ENCODE results near the gene REEP6.

Gene REEP6

DNA sequence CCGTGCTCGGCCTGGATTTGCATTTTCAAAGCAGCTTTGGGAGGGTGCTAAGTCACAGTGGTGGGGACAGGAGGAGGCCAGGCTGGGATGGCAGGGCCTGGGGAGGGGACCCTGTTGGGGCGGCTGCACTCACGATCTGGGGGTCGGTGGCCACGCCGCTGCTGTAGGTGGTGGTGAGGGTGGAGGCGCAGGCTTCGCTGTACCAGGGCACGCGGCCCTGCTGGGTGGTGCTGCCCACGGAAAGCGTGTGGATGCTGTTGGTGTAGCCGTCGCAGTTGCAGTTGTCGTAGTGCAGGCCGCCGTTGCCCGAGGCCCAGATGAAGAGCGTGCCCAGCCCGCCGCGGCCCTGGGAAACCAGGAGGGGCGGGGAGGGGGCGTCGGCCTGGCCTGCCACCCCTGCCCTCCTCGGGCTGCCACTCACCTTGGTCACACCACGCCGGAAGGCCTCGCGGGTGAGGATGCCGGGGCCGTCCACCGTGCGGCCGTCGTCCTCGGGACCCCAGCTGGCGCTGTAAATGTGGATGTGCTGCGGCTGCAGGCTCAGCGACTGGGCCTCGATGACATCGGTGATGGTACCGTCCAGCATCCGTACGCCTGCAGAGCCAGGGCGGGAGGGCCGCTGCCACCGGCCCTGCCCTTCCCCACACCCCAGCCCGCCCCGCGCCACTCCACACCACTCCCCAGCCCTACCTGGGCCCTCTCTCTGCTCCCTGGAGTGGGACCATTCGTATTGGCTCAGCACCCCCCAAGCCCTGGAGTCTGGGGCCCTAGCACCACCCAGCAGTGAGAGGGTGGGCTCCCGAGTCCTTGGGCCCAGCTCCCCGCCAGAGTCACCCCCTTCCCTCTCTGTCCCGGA lies 4.0 kb upstream of the REEP6 start:
- TF ChIP-seq POLR2A (IDR thresholded peaks at IDR 0.05; ENCODE audit: low read depth, low read length) = no peak
- FAIRE-seq (no peak), DNase-seq (ENCODE audit: insufficient read length, low spot score) (no peak)

DNA sequence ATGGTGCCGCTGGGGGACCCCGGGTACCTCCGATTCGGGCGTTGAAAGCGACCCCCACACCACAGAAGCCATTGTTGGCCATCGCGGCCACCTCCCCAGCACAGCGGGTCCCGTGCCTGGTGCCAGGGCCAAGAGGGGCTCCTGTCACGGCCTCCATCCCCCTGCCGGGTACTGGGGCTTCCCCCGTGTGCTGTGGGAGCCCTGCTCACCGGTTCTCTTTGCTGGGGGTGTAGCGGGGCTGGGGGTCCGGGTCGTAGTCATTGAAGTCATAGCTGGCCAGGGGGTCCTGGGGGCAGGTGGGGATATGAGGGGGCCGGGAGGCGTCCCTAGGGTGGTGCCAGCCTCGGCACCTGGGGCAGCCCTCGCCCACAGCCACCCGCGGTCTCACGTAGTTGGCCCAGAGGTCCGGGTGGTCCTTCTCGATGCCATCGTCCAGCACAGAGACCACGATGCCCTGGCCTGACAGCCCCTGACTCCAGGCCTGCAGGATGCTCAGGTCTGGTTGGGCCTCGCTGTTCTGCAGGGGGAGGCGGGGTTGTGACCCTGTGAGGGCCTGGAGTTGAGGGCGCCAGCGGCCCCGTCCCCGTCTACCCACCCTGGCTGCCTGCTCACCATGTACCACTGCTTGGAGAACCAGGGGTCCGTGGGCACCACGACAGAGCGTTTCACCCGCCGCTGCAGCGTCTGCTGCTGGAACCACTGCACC lies 3.3 kb upstream of the REEP6 start:
- no peak for TF ChIP-seq POLR2A (IDR thresholded peaks at IDR 0.05; ENCODE audit: low read depth, low read length)
- FAIRE-seq (no peak), DNase-seq (ENCODE audit: insufficient read length, low spot score) (no peak)

DNA sequence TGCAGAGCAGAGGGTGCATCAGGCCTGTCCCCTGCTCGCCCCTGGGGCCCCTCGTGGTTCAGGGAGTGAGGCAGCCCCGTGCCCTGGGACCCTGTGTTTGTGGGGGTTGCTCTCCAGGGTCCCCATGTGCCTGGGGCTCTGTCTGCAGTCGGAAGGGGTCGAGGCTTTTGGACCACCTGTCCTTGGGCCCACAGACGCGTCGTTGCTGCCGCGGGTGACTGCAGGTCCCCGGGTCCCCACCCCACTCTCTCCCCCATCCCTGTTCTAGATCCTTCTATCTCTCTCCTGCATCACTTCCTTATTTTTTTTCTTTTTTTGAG lies 2.7 kb upstream of the REEP6 start:
- DNase-seq (ENCODE audit: insufficient read length, low spot score) = no peak
- no peak for FAIRE-seq
- no peak for TF ChIP-seq POLR2A (IDR thresholded peaks at IDR 0.05; ENCODE audit: low read depth, low read length)

DNA sequence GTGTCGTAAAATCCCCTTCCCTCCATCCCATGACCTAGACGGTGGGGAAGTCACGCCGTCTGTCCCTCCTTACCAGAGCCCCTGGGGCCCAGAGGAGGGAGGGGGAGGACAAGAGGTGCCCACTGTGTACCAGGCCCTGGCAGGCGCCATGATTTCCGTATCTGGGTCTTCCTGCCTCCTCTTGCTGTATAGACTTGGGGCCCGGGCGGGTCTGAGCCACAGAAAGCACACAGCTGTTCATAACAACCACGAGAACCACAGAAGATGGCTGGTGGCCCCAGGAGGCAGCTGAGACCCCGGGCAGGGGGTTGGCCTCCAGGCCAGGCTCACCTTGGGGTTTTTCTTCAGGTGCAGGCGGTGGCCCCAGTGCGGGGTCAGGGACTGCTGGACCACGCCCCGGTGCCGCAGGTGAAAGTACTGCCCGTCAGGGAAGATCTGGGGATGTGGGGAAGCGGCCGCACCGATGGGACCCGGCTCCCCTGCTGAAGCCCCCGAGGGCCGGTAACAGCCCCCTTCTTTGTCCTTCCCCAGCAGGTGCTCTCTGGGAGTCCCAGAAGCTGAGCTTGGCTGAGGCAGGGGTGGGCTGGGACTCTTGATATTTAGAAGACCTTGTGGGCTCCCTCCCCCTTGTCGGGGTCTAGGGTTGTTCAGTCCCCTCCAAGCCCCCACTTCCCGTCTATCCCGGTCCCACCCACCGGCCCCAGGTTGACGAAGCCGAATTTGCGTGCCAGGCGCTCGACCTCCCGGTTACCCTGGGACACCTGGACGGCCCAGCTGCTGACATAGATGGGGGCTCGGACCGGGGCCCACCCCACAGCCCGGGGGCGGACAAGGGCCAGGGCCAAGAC lies 1.3 kb upstream of the REEP6 start:
- no peak for DNase-seq (ENCODE audit: insufficient read length, low spot score)
- TF ChIP-seq POLR2A (IDR thresholded peaks at IDR 0.05; ENCODE audit: low read depth, low read length) = no peak
- no peak for FAIRE-seq

DNA sequence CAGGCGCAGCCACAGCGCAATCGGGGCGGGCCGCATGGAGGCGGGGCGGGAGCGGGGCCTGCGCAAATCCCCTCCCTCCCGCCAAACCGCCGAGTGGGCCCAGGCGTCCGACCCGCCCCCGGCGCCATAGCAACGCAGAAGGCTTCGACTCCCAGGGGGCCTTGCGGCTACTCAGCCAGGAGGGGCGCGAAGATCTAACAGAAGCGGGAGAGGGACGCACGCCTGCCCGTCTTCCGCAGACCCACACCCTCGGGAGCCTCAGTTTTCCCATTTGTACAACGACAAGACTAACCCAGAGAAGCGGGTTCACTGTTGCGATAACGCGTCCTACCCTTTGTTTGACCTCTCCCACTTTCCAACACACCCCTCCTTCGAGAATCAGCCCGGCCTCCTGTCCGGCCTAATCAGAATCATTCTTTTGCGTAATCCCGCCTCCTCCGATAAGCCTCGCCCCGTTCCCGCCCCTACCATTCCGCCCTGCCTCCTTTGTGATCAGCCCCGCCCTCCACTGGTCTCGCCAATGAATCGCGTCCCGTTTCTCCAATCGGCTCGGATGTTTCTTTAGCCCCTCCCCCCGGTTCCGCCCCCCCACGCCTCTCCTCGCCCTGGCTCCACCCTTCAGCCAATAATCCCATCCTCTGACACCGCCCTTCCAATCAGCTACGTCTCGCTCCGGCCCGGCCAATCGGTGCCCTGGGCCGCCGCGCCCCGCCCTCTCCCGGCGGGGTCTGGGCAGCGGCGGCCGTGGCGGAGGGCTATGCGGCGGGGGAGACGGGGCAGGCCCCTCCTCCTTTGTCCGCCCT lies 469 bp upstream of the REEP6 start, which contains the start of gene PCSK4:
PCSK4 (minus strand) TSS at position 40 of the 803 bp plus-strand sequence; CDS start at position 36, 4 bp downstream.
- DNase-seq (ENCODE audit: insufficient read length, low spot score) = peak; percentile 97
- TF ChIP-seq POLR2A (IDR thresholded peaks at IDR 0.05; ENCODE audit: low read depth, low read length) = peak; percentile 32; the same call in 1 of the 2 replicates
- peak; percentile 84 for FAIRE-seq

DNA sequence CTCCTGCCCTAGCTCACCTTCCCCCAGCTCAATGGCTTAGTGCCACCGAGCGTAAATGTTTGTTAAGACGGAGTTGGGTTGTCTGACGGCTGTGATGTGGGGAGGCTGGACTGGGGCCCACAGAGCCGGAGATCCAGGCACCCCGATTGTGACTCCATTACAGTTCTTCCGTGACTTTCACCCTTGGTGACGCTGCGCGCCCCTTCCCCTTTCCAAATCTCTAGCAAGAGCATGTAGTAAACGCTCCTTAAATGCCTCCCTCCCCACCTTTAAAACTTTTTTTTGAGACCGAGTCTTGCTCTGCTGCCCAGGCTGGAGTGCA lies 829 bp downstream of the REEP6 start:
- FAIRE-seq (no peak), DNase-seq (ENCODE audit: insufficient read length, low spot score) (no peak)
- no peak for TF ChIP-seq POLR2A (IDR thresholded peaks at IDR 0.05; ENCODE audit: low read depth, low read length)

DNA sequence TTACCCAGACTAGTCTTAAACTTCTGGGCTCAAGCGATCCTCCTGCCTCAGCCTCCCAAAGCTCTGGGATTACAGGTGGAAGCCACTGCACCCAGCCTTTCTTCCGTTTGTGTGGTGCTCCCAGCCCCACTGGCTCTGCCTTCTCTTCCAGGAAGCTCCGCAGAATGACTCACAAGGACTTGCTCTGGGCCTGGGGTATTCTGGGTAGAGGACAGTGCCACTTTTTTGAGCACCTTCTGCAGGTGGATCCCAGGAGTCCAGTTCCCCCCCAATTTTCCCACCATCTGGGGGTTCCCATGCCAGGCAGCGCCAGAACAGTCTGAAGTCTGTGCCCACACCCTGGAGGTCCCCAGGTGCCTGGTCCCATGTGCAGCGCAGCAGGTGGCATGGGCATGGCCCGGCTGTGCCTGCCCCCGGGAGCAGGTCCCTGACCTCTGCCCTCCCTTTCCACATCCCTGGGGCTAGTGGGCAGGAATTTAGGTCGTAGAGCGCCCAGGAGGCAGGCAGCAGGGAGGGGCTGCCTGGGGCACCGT lies 1.6 kb downstream of the REEP6 start:
- FAIRE-seq (no peak), DNase-seq (ENCODE audit: insufficient read length, low spot score) (no peak)
- TF ChIP-seq POLR2A (IDR thresholded peaks at IDR 0.05; ENCODE audit: low read depth, low read length) = no peak

DNA sequence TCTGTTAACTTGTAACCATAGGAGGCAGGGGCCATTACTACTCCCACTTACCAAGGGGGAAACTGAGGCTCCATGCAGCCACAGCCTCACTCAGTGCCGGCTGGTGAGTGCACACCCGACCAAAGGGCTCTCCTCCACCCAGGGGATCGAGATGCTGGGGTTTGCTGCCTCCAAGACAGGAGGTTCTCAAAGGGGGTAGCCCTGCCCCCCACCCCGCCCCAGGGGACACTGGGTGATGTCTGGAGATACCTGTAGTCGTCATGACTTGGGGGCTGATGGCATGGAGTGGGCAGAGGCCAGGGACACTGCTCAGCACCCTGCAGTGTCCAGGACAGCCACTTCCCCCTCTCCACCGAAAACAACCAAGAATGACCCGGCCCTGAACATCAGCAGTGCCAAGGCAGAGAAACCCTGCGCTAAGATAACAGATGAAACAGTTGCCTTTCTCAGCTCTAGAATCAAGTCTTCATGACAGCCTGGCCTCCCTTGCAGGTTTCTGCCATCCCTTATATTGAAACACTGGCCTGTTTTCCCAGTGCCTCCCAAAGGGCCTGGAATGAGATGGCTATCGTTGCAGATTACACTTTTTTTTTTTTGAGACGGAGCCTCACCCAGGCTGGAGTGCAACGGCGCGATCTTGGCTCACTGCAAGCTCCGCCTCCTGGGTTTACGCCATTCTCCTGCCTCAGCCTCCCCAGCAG lies 3.3 kb downstream of the REEP6 start:
- TF ChIP-seq POLR2A (IDR thresholded peaks at IDR 0.05; ENCODE audit: low read depth, low read length) = no peak
- no peak for FAIRE-seq

DNA sequence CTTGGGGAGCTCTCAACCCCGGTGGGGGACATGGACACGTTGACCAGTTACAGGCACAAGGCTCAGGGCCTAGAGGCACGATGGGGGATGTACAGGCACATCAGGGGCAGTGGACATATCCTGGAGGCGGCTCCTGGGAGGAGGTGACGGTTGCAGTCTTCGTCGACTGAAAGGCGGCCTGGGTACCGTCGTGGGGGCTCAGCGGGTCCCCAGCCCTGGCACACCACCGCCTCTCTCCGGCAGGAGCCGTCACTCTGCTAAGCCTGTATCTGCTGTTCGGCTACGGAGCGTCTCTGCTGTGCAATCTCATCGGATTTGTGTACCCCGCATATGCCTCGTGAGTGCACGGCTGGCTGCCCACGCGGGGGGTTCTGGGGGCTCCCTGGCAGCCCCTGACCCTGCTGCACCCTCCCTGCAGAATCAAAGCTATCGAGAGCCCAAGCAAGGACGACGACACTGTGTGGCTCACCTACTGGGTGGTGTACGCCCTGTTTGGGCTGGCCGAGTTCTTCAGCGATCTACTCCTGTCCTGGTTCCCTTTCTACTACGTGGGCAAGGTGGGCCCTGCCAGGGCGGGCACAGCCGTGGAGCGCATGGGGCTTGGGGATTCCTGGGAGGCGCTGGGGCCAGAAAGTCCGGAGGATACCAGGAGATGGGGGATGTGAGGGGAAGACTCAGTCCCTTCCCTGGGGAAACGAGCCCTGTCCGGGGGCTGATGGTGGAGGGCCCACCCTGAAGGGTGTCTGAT lies 4.2 kb downstream of the REEP6 start:
- FAIRE-seq (no peak), DNase-seq (ENCODE audit: insufficient read length, low spot score) (no peak)
- TF ChIP-seq POLR2A (IDR thresholded peaks at IDR 0.05; ENCODE audit: low read depth, low read length) = no peak

More for the DNA sequence above, 3.3 kb downstream of the REEP6 start:
- DNase-seq (ENCODE audit: insufficient read length, low spot score) = no peak

DNA sequence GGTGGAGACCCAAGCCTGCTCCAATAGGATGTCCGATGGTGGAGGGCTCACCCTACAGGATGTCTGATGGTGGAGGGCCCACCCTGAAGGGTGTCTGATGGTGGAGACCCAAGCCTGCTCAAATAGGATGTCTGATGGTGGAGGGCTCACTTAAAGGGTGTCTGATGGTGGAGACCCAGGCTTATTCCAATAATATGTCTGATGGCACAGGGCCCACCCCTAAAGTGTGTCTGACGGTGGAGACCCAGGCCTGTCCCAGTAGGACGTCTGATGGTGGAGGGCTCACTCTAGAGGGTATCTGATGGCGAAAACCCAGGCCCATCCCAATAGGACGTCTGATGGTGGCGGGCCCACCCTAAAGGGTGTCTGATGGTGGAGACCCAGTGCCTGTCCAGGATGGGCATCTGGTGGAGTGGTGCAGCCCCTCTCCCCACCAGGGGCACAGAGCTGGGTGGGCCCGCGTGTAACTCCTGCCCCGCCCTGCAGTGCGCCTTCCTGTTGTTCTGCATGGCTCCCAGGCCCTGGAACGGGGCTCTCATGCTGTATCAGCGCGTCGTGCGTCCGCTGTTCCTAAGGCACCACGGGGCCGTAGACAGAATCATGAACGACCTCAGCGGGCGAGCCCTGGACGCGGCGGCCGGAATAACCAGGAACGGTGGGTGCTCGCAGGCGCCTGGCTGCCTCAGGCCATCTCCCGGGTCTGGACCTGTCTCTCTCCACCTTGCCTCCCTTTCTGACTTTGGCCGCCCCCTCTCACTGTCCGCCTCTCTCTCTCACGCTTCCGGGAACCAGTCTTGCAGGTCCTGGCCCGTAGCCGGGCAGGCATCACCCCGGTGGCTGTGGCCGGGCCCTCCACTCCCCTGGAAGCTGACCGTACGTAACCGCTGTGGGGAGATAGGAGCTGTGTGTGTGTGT lies 5.1 kb downstream of the REEP6 start:
- DNase-seq (ENCODE audit: insufficient read length, low spot score) (no peak), FAIRE-seq (no peak)
- TF ChIP-seq POLR2A (IDR thresholded peaks at IDR 0.05; ENCODE audit: low read depth, low read length) = no peak

All from H54 (cell line).